Measurements from ENCODE around the gene ERF.
A peak's percentile ranks its signal among the peaks of the same experiment; 100 is the strongest.

ERF gene

DNA sequence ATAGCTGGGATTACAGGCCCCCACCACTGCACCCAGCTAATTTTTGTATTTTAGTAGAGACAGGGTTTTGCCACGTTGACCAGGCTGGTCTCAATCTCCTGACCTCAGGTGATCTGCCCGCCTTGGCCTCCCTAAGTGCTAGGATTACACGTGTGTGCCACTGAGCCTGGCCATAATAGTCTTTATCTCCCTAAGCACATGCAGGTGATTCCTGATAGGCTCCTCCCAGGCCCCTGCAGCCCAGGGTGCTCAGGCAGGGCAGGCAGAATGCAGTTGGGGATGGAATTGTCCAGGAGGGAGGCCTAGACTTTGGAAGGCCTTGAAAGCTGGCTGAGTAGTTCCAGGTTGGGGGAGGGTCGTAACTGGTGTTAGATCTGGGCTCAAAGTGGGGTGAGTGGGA is 26.3 kb downstream of the ERF start:
- DNase-seq (ENCODE audit: low read depth): no peak
- no peak overlapping the region for H3K4me3 ChIP-seq (ENCODE audit: low read depth, low read length)
- TF ChIP-seq, protein P1, sequence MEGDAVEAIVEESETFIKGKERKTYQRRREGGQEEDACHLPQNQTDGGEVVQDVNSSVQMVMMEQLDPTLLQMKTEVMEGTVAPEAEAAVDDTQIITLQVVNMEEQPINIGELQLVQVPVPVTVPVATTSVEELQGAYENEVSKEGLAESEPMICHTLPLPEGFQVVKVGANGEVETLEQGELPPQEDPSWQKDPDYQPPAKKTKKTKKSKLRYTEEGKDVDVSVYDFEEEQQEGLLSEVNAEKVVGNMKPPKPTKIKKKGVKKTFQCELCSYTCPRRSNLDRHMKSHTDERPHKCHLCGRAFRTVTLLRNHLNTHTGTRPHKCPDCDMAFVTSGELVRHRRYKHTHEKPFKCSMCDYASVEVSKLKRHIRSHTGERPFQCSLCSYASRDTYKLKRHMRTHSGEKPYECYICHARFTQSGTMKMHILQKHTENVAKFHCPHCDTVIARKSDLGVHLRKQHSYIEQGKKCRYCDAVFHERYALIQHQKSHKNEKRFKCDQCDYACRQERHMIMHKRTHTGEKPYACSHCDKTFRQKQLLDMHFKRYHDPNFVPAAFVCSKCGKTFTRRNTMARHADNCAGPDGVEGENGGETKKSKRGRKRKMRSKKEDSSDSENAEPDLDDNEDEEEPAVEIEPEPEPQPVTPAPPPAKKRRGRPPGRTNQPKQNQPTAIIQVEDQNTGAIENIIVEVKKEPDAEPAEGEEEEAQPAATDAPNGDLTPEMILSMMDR (conservative IDR thresholded peaks at IDR 0.05; ENCODE audit: low read depth, low read length): no peak

DNA sequence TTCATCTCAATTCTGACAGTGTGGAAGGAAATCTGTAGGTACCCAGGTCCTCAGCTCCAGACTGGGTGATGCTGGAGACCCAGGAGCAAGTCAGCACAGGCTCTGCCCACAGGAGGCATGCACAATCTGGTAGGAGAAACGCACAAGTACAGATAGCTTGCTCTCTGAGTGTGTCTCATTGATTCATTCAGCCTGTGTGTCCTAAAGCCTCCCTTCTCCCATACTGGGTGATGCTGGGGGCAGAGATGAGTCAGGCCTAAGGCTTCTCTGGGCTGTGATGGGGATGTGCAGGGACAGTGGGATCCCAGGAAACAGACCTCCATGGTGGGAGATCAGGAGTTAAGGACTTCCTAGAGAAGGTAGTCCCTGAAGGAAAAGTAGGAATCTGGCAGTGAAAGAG is 28.0 kb downstream of the ERF start:
- no peak overlapping the region for H3K4me3 ChIP-seq (ENCODE audit: low read depth, low read length)
- TF ChIP-seq, protein P1 (conservative IDR thresholded peaks at IDR 0.05; ENCODE audit: low read depth, low read length): no peak
- DNase-seq (ENCODE audit: low read depth): peak; percentile 34

DNA sequence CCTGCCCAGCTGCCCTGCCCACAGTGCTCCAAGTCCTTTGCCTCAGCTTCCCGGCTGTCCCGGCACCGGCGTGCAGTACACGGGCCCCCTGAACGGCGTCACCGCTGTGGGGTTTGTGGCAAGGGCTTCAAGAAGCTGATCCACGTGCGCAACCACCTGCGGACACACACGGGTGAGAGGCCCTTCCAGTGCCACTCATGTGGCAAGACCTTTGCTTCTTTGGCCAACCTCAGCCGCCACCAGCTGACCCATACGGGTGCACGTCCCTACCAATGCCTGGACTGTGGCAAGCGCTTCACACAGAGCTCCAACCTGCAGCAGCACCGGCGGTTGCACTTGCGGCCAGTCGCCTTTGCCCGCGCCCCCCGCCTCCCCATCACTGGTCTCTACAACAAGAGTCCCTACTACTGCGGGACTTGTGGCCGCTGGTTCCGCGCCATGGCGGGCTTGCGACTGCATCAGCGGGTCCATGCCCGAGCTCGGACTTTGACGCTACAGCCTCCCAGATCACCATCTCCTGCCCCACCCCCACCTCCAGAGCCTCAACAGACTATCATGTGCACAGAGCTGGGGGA is 29.1 kb downstream of the ERF start:
- DNase-seq (ENCODE audit: low read depth): no peak
- TF ChIP-seq, protein P1 (conservative IDR thresholded peaks at IDR 0.05; ENCODE audit: low read depth, low read length): no peak
- no peak overlapping the region for H3K4me3 ChIP-seq (ENCODE audit: low read depth, low read length)

DNA sequence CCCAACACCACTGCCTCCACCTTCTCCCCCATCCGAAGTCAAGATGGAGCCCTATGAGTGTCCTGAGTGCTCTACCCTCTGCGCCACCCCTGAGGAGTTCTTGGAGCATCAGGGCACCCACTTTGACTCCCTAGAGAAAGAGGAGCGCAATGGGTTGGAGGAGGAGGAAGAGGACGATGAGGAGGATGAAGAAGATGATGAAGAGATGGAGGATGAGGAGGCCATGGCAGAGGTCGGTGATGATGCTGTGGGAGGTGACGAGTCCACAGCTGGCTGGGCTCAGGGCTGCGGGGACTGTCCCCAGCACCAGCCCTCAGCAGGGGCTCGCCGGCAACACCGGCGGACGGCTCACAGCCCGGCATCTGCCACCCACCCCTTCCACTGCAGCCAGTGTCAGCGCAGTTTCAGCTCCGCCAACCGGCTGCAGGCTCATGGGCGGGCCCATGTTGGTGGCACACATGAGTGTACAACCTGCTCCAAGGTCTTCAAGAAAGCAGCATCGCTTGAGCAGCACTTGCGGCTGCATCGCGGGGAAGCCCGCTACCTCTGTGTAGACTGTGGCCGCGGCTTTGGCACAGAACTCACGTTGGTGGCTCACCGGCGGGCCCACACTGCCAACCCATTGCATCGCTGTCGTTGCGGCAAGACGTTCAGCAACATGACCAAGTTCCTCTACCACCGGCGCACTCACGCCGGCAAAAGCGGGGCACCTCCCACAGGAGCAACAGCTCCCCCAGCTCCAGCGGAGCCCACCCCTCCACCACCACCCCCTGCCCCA is 29.8 kb downstream of the ERF start:
- no peak for DNase-seq (ENCODE audit: low read depth)
- TF ChIP-seq, protein P1 (conservative IDR thresholded peaks at IDR 0.05; ENCODE audit: low read depth, low read length): no peak

DNA sequence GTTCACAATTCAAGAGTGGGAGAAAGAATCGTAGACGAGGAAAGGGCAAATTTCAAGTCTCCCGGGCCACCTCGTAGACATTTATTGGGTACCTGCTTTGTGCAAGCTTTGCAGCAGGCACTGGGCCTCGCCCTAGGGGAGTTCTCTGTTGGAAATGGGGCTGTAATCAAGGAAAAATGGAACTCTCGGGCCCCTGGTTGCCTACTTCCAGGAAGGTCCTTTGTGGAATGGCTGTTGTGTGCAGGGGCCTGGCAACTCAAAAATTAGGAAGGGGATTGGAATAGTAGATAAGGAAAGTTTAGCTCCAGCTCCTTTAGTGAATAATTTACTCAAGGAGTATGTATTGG is 34.2 kb downstream of the ERF start:
- peak overlapping the region; percentile 97 for H3K4me3 ChIP-seq (ENCODE audit: low read depth, low read length)
- DNase-seq (ENCODE audit: low read depth): no peak
- TF ChIP-seq, protein P1 (conservative IDR thresholded peaks at IDR 0.05; ENCODE audit: low read depth, low read length): no peak

More for the DNA sequence above, 29.8 kb downstream of the ERF start:
- H3K4me3 ChIP-seq (ENCODE audit: low read depth, low read length): no peak overlapping the region

DNA sequence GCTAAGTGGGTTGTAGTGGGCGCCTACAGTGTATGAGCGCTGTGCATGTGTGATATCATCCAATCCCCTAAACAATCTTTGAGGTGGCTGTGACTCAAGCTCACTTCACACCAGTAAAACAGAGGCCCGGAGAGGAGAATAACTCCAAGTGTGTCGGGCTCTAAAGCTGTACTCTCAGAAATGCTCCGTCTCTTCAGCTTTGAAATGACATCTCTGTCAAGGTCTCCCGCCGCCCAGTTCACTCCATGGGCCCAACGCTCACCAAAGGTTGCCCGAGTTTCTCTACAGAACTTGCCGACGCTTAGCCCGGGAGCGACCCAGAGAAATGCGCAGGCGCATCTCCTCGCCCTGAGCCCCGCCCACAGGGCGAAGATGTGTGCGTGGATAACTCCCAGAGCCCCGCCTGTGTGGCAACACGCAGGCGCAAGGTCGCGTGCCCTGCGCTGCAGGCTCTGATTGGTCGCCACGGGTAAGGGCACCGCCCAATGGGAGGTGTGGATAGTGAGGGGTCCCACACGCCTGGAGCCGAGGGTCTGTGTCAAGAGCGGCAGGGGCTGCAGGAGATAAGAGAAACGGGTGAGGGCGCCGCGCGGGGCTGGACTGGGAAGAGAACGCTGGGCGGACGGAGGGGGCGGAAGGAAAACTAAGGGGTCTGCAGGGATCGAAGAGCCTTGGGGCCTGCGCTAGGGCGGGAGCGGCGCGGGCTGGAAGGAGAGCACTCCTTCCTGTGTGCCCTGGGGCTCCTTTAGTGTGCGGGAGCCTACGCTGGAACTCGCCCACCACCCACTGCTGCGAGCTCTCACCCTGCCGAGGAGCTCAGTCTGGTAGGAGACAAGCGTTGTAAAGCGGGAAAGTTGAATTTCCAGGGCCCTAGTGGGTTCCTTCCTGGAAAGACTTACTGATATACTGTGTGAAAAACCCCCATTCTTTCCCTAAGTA is 34.8 kb downstream of the ERF start, which contains the start of gene ZNF526:
Gene ZNF526, plus strand, starts transcription at position 501 of the 939 bp plus-strand sequence. CDS start 4,092 bp downstream, outside the sequence.
- DNase-seq (ENCODE audit: low read depth): peak; percentile 98
- TF ChIP-seq, protein P1 (conservative IDR thresholded peaks at IDR 0.05; ENCODE audit: low read depth, low read length): no peak

More for the DNA sequence above, 34.8 kb downstream of the ERF start, which contains the start of gene ZNF526:
- peak within 1 kb of the TSS; percentile 97 for H3K4me3 ChIP-seq (ENCODE audit: low read depth, low read length)
